ENCODE measurements around the gene GBA2.

DNA sequence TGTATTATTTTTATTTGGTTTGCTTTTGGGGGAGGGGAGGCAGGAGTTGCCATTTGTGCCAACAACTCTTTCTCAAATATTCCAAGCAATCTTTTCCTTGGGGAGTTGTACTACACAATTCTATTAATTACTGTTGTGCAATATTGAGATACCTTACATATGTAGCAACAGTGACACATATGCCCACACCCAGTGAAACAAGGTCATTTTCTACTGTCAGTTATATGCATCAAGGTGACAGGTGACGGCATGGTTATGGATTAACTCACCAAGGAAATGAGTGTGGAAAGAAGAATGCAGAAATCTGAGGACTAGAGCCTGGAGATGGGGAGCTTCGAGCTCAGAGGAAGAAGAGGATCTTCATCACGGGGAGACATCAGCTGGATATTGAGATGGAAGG, 22.9 kb upstream of the GBA2 start:
- TF ChIP-seq, protein P1, sequence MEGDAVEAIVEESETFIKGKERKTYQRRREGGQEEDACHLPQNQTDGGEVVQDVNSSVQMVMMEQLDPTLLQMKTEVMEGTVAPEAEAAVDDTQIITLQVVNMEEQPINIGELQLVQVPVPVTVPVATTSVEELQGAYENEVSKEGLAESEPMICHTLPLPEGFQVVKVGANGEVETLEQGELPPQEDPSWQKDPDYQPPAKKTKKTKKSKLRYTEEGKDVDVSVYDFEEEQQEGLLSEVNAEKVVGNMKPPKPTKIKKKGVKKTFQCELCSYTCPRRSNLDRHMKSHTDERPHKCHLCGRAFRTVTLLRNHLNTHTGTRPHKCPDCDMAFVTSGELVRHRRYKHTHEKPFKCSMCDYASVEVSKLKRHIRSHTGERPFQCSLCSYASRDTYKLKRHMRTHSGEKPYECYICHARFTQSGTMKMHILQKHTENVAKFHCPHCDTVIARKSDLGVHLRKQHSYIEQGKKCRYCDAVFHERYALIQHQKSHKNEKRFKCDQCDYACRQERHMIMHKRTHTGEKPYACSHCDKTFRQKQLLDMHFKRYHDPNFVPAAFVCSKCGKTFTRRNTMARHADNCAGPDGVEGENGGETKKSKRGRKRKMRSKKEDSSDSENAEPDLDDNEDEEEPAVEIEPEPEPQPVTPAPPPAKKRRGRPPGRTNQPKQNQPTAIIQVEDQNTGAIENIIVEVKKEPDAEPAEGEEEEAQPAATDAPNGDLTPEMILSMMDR (IDR thresholded peaks at IDR 0.05; ENCODE audit: low read depth, low read length), result no peak
- no peak for TF ChIP-seq MYC (IDR thresholded peaks at IDR 0.05; ENCODE audit: low read depth, low read length)
- TF ChIP-seq, protein P2, sequence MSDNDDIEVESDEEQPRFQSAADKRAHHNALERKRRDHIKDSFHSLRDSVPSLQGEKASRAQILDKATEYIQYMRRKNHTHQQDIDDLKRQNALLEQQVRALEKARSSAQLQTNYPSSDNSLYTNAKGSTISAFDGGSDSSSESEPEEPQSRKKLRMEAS (IDR thresholded peaks at IDR 0.05; ENCODE audit: low read depth, low read length), result no peak

Data from NB4 (cell line).